ENCODE results near the gene ZNF554.

GRCh38 chr19:2858864-2859263 is 39.2 kb downstream of the ZNF554 start:
- no peak for TF ChIP-seq CTCF (IDR thresholded peaks at IDR 0.05; ENCODE audit: extremely low read depth in 1 of 2, insufficient read depth in 1 of 2, low read depth in 1 of 2, low read length in 2 of 2)
- TF ChIP-seq POLR2A (IDR thresholded peaks at IDR 0.05; ENCODE audit: low read depth, low read length): no peak
- no peak for TF ChIP-seq MAX (IDR thresholded peaks at IDR 0.05; ENCODE audit: insufficient read depth, insufficient read length)
- no peak for TF ChIP-seq POLR2AphosphoS5 (IDR thresholded peaks at IDR 0.05; ENCODE audit: insufficient read depth, low read depth, low read length)
- no peak for TF ChIP-seq EZH2 (IDR thresholded peaks at IDR 0.05; ENCODE audit: borderline replicate concordance, low read depth, low read length, severe bottlenecking)
- no peak for TF ChIP-seq MYC (IDR thresholded peaks at IDR 0.05; ENCODE audit: low read depth, low read length)
- TF ChIP-seq JUN (IDR thresholded peaks at IDR 0.05; ENCODE audit: borderline replicate concordance, insufficient read depth, insufficient read length, low read depth): no peak
- no peak for TF ChIP-seq FOS (IDR thresholded peaks at IDR 0.05; ENCODE audit: borderline replicate concordance, insufficient read depth, low read length)

Data from endothelial cell of umbilical vein (primary cell).